HepG2 (cell line): ENCODE measurements around the gene TCF23. TPM values are rescaled to one million over a fixed set of nuclear protein-coding genes. Genes with fewer than 3 reads are reported as not detected.
"Not testable (repeated sequence)": the region's sequence is repeated elsewhere in the genome, so short reads cannot be mapped to it uniquely, and the experiment has no call there.

Source experiments
- ATAC-seq: fragments of 200-7000 bp; cut with Tn5 transposase; 3 replicates; pipeline ENCODE4 v1.9.1; 2020; ENCODE audit warnings: mild to moderate bottlenecking, moderate library complexity
- BruUV-seq: library from RNA; stranded (reverse); fragments of 400-500 nt; replicated peaks from 2 replicates; lab custom pipeline; 2021; lab: Mats Ljungman, UMichigan
- CTCF ChIA-PET: fragments of 300-600 bp; formaldehyde crosslinking; extraction: SDS; loops from one replicate; lab custom pipeline; 2021; ENCODE audit warnings: low total read pairs, inconsistent platforms, low intra/inter-chr PET ratio; lab: Yijun Ruan, JAX
- POLR2A ChIA-PET: fragments of 350-600 bp; sonication (Branson Sonifier 250); formaldehyde crosslinking; loops from one replicate; lab custom pipeline; 2020; ENCODE audit warnings: antibody characterized with exemption, inconsistent platforms; lab: Yijun Ruan, JAX
- DNase-seq: peaks from one replicate; pipeline ENCODE4 v3.0.0-alpha.2; 2015; ENCODE audit warnings: low spot score
- FAIRE-seq: peaks from 3 replicates; lab custom pipeline; 2011; peaks lifted over from hg19 to GRCh38; lab: Jason Lieb, UNC
- H2AFZ ChIP-seq: one replicate; pipeline ENCODE4 v1.6.1; 2011; ENCODE audit warnings: low read length, inconsistent platforms
- H3K27ac ChIP-seq: fragments of 300-600 bp; 3 replicates; pipeline ENCODE4 v1.8.0; 2011; ENCODE audit warnings: mixed run types, mild to moderate bottlenecking, mixed read lengths, low read length, inconsistent platforms; ENCODE audit not compliant: insufficient read depth; ENCODE audit errors: extremely low read length
- H3K27me3 ChIP-seq, 2 experiments: fragments of 200-600 bp in 1 of 2; 2 replicates in 1 of 2; 3 replicates in 1 of 2; pipeline versions ENCODE4 v1.6.0 to v1.8.0; 2011; ENCODE audit warnings: low read length in 2 of 2, mild to moderate bottlenecking in 2 of 2, moderate library complexity in 2 of 2, inconsistent platforms in 1 of 2; ENCODE audit not compliant: insufficient read depth in 2 of 2, control insufficient read depth in 1 of 2
- H3K36me3 ChIP-seq, 2 experiments: fragments of 200-600 bp in 1 of 2; replicated peaks in 1 of 2; 2 replicates in 1 of 2; 3 replicates in 1 of 2; pipeline versions ENCODE4 v1.5.1 to v1.8.0; 2011; ENCODE audit warnings: low read length in 2 of 2, inconsistent platforms in 1 of 2; ENCODE audit not compliant: insufficient read depth in 2 of 2, control insufficient read depth in 1 of 2
- H3K4me1 ChIP-seq: 2 replicates; pipeline ENCODE4 v1.5.1; 2012; ENCODE audit warnings: low read length, inconsistent platforms; ENCODE audit not compliant: insufficient read depth
- H3K4me2 ChIP-seq: 2 replicates; pipeline ENCODE4 v1.6.0; 2011; ENCODE audit warnings: low read depth, low read length, inconsistent platforms
- H3K4me3 ChIP-seq, 3 experiments: fragments of 200-600 bp in 1 of 3; sonication (generic), shearing (Covaris generic) in 1 of 3; replicated peaks in 1 of 3; 2 replicates each; pipeline ENCODE4 v1.5.1; 2011 to 2016; ENCODE audit warnings: low read length in 3 of 3, inconsistent platforms in 2 of 3, low read depth in 2 of 3, mild to moderate bottlenecking in 2 of 3, control low read depth in 1 of 3, mixed read lengths in 1 of 3; ENCODE audit not compliant: insufficient read depth in 1 of 3
- H3K79me2 ChIP-seq: one replicate; pipeline ENCODE4 v1.6.1; 2011; ENCODE audit warnings: low read length, inconsistent platforms; ENCODE audit not compliant: insufficient read depth
- H3K9ac ChIP-seq: 2 replicates; pipeline ENCODE4 v1.6.0; 2011; ENCODE audit warnings: mild to moderate bottlenecking, low read depth, low read length, inconsistent platforms; ENCODE audit not compliant: insufficient read depth
- H3K9me3 ChIP-seq: 2 replicates; pipeline ENCODE4 v1.5.1; 2012; ENCODE audit warnings: mild to moderate bottlenecking, low read length
- H4K20me1 ChIP-seq: 2 replicates; pipeline ENCODE4 v1.6.0; 2011; ENCODE audit warnings: inconsistent platforms, mild to moderate bottlenecking, low read length, moderate library complexity; ENCODE audit not compliant: insufficient read depth
- ARID2 ChIP-seq: sonication (generic); formaldehyde crosslinking; IDR thresholded peaks from 2 replicates; pipeline ENCODE4 v1.8.1; 2022; ENCODE audit warnings: mild to moderate bottlenecking, missing genetic modification reagents, borderline replicate concordance
- ARNT ChIP-seq: fragments of 450-650 bp; IDR thresholded peaks from 2 replicates; pipeline ENCODE4 v1.6.1; 2017
- CC2D1A ChIP-seq: sonication (generic); formaldehyde crosslinking; IDR thresholded peaks from 2 replicates; pipeline ENCODE4 v1.8.1; 2023; ENCODE audit warnings: mild to moderate bottlenecking, missing genetic modification reagents
- FOXK2 ChIP-seq: fragments of 450-650 bp; IDR thresholded peaks from 2 replicates; pipeline ENCODE4 v1.6.1; 2016
- FOXO1 ChIP-seq: sonication (generic); formaldehyde crosslinking; IDR thresholded peaks from 2 replicates; pipeline ENCODE4 v1.4.0; 2020; ENCODE audit warnings: missing genetic modification reagents
- SMAD3 ChIP-seq: sonication (generic); formaldehyde crosslinking; IDR thresholded peaks from 2 replicates; pipeline ENCODE4 v1.4.0; 2020; ENCODE audit warnings: missing genetic modification reagents
- SRY ChIP-seq: sonication (generic); formaldehyde crosslinking; IDR thresholded peaks from 2 replicates; pipeline ENCODE4 v1.8.0; 2022; ENCODE audit warnings: mild to moderate bottlenecking, missing genetic modification reagents
- SSRP1 ChIP-seq: IDR thresholded peaks from 2 replicates; pipeline ENCODE4 v1.6.1; 2016; ENCODE audit warnings: control low read depth
- WIZ ChIP-seq: sonication (generic); formaldehyde crosslinking; IDR thresholded peaks from 2 replicates; pipeline ENCODE4 v1.5.1; 2020; ENCODE audit warnings: mild to moderate bottlenecking, missing genetic modification reagents
- ZBTB1 ChIP-seq: sonication (generic); formaldehyde crosslinking; IDR thresholded peaks from 2 replicates; pipeline ENCODE4 v1.4.0; 2020; ENCODE audit warnings: missing genetic modification reagents, borderline replicate concordance
- ZBTB38 ChIP-seq: sonication (generic); formaldehyde crosslinking; IDR thresholded peaks from 2 replicates; pipeline ENCODE4 v1.5.1; 2020; ENCODE audit warnings: mild to moderate bottlenecking, missing genetic modification reagents
- ZNF737 ChIP-seq: sonication (generic); formaldehyde crosslinking; IDR thresholded peaks from 2 replicates; pipeline ENCODE4 v1.5.0; 2020; ENCODE audit warnings: missing genetic modification reagents, mild to moderate bottlenecking, borderline replicate concordance
- ZNF761 ChIP-seq: sonication (generic); formaldehyde crosslinking; conservative IDR thresholded peaks from 2 replicates; pipeline ENCODE4 v1.4.0; 2020; ENCODE audit warnings: mild to moderate bottlenecking, missing genetic modification reagents
- ZNF841 ChIP-seq: sonication (generic); formaldehyde crosslinking; IDR thresholded peaks from 2 replicates; pipeline ENCODE4 v1.8.1; 2023; ENCODE audit warnings: missing genetic modification reagents, borderline replicate concordance
- ZSCAN31 ChIP-seq: sonication (generic); formaldehyde crosslinking; IDR thresholded peaks from 2 replicates; pipeline ENCODE4 v1.5.0; 2020; ENCODE audit warnings: low read depth, mild to moderate bottlenecking, missing genetic modification reagents
- WGBS: methylation state at CpG from one replicate; pipeline ENCODE4 v1.1.6; 2017; ENCODE audit warnings: low lambda C conversion rate; 5-methylcytosine and 5-hydroxymethylcytosine counted together
- in situ Hi-C: cut with HindIII; loops from 2 replicates; pipeline ENCODE4 v1.10.0; 2017; ENCODE audit warnings: low pct_unique_long_range_greater_than_20kb; ENCODE audit not compliant: extremely low pct_ligation_motif_present
- intact Hi-C: fragments of 100-400 bp; cut with micrococcal nuclease; formaldehyde crosslinking; loops from one replicate; pipeline ENCODE4 v1.10.0; 2022; ENCODE audit not compliant: unreplicated experiment
- polyA plus RNA-seq, 8 experiments: library from polyadenylated mRNA; depleted of rRNA in 3 of 8; stranded (reverse) in 7 of 8; unstranded in 1 of 8; fragments of >200 nt; fragmentation: Illumina TruSeq in 4 of 8; extraction: Trizol in 4 of 8; gene quantifications; 2 replicates each; pipeline versions ENCODE4 v1.2.1 to v1.2.3, GENCODE V29; 2011 to 2016; ENCODE audit warnings: low read depth in 4 of 8, missing spikeins in 1 of 8, mixed read lengths in 1 of 8; ENCODE audit not compliant: insufficient read depth in 1 of 8
- total RNA-seq, 5 experiments: library from RNA; depleted of rRNA; stranded (reverse); fragments of >200 nt; fragmentation: Illumina TruSeq; extraction: Trizol; gene quantifications; 2 replicates each; pipeline ENCODE4 v1.2.3, GENCODE V29; 2016; ENCODE audit warnings: low read depth in 1 of 5
- TF ChIP-seq, protein P1 (sequence below): sonication (generic); formaldehyde crosslinking; IDR thresholded peaks from 2 replicates; pipeline ENCODE4 v1.8.0; 2022; ENCODE audit warnings: missing genetic modification reagents, mild to moderate bottlenecking, moderate library complexity, borderline replicate concordance

Gene TCF23
- total and polyA plus RNA-seq, 2 of the 13 experiments (the other 11 are each of a cell fraction or from before 2014, with no cell fraction given): 0.02 to 1.4 TPM

DNA sequence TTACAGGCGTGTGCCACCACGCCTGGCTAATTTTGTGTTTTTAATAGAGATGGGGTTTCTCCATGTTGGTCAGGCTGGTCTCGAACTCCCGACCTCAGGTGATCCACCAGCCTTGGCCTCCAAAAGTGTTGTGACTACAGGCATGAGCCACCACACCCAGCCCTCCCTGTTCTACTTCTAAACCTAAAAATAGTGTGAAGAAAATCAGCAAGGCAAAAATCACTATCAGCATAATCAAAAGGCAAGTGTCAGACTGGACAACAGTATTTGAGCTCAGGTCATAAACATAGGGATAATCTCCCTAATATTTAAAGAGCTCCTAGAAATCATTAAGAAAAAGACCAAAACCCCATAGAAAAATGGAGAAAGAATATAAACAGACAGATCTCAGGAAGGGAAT lies 27.0 kb downstream of the TCF23 start:
- in situ Hi-C loops, CTCF ChIA-PET, H4K20me1 ChIP-seq, H3K9ac ChIP-seq, ATAC-seq, H3K79me2 ChIP-seq, H3K4me2 ChIP-seq, H3K4me3 ChIP-seq, H3K9me3 ChIP-seq, FAIRE-seq, H2AFZ ChIP-seq, BruUV-seq, H3K27me3 ChIP-seq, intact Hi-C loops, DNase-seq, H3K36me3 ChIP-seq: not testable (repeated sequence)
- WGBS: 94% methylated on average over 4 of the region's 4 CpGs
- TF ChIP-seq WIZ (CRISPR knock-in tag): 0 out of 2 replicates have a peak, but pooled peaks have one; percentile 37
- 0 out of 2 replicates have a peak, but pooled peaks have one; percentile 5 for TF ChIP-seq ZBTB38 (CRISPR knock-in tag)
- Histone ChIP-seq H3K27ac (peak overlapping the region; percentile 94), H3K4me1 (peaks cover 100% of the 10 kb centered on the region)
- POLR2A ChIA-PET: interaction anchor here (1.0 to 3.8 kb wide), 5 partner anchors 9 to 82 kb away, joined by 3 to 19 read pairs (median 3); partner anchors contain the start of gene PREB

DNA sequence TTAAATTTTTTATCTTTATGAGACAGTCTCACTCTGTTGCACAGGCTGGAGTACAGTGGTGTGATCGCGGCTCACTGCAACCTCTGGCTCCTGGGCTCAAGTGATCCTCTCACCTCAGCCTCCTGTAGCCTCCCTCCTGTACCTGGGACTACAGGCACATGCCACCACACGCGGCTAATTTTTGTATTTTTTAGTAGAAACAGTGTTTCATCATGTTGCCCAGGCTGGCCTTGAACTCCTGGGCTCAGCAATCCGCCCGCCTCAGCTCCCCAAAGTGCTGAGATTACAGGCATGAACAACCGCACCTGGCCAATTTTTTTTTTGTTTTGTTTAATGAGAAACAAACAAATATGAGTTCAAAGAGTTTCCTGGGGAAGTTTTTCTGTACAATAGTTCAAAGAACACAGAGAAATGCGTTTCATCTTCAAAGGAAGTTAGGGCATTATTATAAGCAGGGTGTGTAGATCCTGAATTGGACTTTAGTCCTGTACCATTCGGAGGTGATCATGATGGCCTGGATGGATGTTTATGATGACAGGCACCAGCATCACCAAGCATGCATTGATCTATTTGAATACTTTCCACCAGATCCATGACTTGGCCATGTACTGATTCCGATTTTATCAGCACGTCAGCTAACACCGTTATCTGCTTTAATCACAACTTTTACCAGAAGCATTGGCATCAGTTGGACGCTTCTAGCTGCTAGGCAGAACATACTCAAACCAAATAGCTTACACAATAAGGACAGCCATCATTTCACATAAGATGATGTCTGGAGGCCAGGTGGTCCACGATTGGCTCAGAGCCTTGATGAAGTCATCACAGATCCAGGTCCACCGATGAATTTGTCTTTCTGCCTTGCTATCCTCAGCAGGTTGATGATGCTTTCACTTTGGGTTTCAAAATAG lies 28.9 kb downstream of the TCF23 start:
- no peaks in the 10 kb centered on the region; a peak in 1 of 5 replicates for H3K36me3 ChIP-seq
- in situ Hi-C loops: no loop called here
- BruUV-seq: no TSS peak
- no peaks in the 10 kb centered on the region for H3K27me3 ChIP-seq
- H3K27ac ChIP-seq: peak overlapping the region; percentile 94
- FAIRE-seq (peak; percentile 76), DNase-seq (peak; percentile 99), ATAC-seq (peak; percentile 86)
- ChIA-PET POLR2A (interaction anchor here (0.7 to 3.8 kb wide), 14 partner anchors 8 to 105 kb away, joined by 3 to 19 read pairs (median 4); partner anchors contain the start of genes ABHD1, KHK and PREB), CTCF (no interaction called here)
- H2AFZ ChIP-seq: no peak overlapping the region
- H3K4me2 ChIP-seq: peak overlapping the region; percentile 55
- peaks cover 100% of the 10 kb centered on the region for H3K4me1 ChIP-seq
- peak overlapping the region; percentile 71 for H3K9ac ChIP-seq
- WGBS: 6% methylated on average over 15 of the region's 15 CpGs
- no peaks in the 10 kb centered on the region for H3K9me3 ChIP-seq
- intact Hi-C loops: loop anchor here (1.0 kb wide), 1 partner anchor 79 kb away; no protein-coding TSS in a partner anchor
- no peaks in the 10 kb centered on the region for H3K79me2 ChIP-seq
- H4K20me1 ChIP-seq: no peaks in the 10 kb centered on the region
- peak overlapping the region in 1 of 3 experiments; percentile 29; a peak in 1 of 6 replicates for H3K4me3 ChIP-seq
- TF ChIP-seq FOXO1 (CRISPR knock-in tag) (peak; percentile 90), ZBTB1 (no peak), FOXK2 (peak; percentile 76; the same call in 1 of the 2 replicates), SSRP1 (peak; percentile 30; the same call in 1 of the 2 replicates), ARNT (no peak), ZNF761 (no peak; the same call in 1 of the 2 replicates), ZNF841 (peak; percentile 82; the same call in 1 of the 2 replicates), ZNF737 (CRISPR knock-in tag) (no peak; the same call in 1 of the 2 replicates), ZSCAN31 (CRISPR knock-in tag) (0 out of 2 replicates have a peak, but pooled peaks have one; percentile 60), SMAD3 (CRISPR knock-in tag) (peak; percentile 76), ARID2 (no peak), CC2D1A (CRISPR knock-in tag) (peak; percentile 10; the same call in 1 of the 2 replicates), SRY (peak; percentile 50)
- TF ChIP-seq, protein P1, sequence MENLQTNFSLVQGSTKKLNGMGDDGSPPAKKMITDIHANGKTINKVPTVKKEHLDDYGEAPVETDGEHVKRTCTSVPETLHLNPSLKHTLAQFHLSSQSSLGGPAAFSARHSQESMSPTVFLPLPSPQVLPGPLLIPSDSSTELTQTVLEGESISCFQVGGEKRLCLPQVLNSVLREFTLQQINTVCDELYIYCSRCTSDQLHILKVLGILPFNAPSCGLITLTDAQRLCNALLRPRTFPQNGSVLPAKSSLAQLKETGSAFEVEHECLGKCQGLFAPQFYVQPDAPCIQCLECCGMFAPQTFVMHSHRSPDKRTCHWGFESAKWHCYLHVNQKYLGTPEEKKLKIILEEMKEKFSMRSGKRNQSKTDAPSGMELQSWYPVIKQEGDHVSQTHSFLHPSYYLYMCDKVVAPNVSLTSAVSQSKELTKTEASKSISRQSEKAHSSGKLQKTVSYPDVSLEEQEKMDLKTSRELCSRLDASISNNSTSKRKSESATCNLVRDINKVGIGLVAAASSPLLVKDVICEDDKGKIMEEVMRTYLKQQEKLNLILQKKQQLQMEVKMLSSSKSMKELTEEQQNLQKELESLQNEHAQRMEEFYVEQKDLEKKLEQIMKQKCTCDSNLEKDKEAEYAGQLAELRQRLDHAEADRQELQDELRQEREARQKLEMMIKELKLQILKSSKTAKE (CRISPR knock-in tag): peak; percentile 79
